Small intestine (tissue), 7 donors: ENCODE results near the gene ATP10A. TPM values are rescaled to one million over a fixed set of nuclear protein-coding genes. Genes with fewer than 3 reads are reported as not detected.

Experiments used
- DNase-seq, 2 donors: peaks; one replicate each; pipeline versions ENCODE4 v3.0.0 to v3.0.0-alpha.2; 2013
- FAIRE-seq: peaks from 2 replicates; lab custom pipeline; 2012; peaks lifted over from hg19 to GRCh38; lab: Jason Lieb, UNC
- H3K27ac ChIP-seq, 3 donors: one replicate each; pipeline ENCODE4 v1.5.1; 2013; ENCODE audit warnings: low read length in 2 of 3, mild to moderate bottlenecking in 2 of 3, control low read depth in 1 of 3, inconsistent platforms in 1 of 3, low read depth in 1 of 3, moderate library complexity in 1 of 3
- H3K27me3 ChIP-seq, 3 donors: one replicate each; pipeline ENCODE4 v1.6.1; 2013; ENCODE audit warnings: low read length in 3 of 3, inconsistent platforms in 1 of 3; ENCODE audit not compliant: control insufficient read depth in 3 of 3, insufficient read depth in 3 of 3
- H3K36me3 ChIP-seq, 3 donors: one replicate each; pipeline ENCODE4 v1.6.1; 2013; ENCODE audit warnings: low read length in 3 of 3, inconsistent platforms in 1 of 3, low read depth in 1 of 3, mild to moderate bottlenecking in 1 of 3, moderate library complexity in 1 of 3; ENCODE audit not compliant: control insufficient read depth in 3 of 3, insufficient read depth in 2 of 3
- H3K4me1 ChIP-seq, 3 donors: one replicate each; pipeline ENCODE4 v1.6.1; 2013; ENCODE audit warnings: low read length in 2 of 3, inconsistent platforms in 1 of 3, low read depth in 1 of 3, mild to moderate bottlenecking in 1 of 3, moderate library complexity in 1 of 3; ENCODE audit not compliant: control insufficient read depth in 3 of 3, insufficient read depth in 2 of 3
- H3K4me3 ChIP-seq, 3 donors: one replicate each; pipeline ENCODE4 v1.5.1; 2013; ENCODE audit warnings: low read length in 3 of 3, control low read depth in 1 of 3, inconsistent platforms in 1 of 3, low read depth in 1 of 3, mild to moderate bottlenecking in 1 of 3, moderate library complexity in 1 of 3
- H3K9me3 ChIP-seq, 2 donors: one replicate each; pipeline ENCODE4 v1.6.1; 2013; ENCODE audit warnings: low read depth in 1 of 2, low read length in 1 of 2; ENCODE audit not compliant: control insufficient read depth in 2 of 2, insufficient read depth in 1 of 2
- WGBS, 3 donors: extraction: QIAGEN DNeasy Blood & Tissue Kit; methylation state at CpG; one replicate each; pipeline ENCODE4 v1.1.7; 2013; 5-methylcytosine and 5-hydroxymethylcytosine counted together
- polyA plus RNA-seq, 4 donors: library from polyadenylated mRNA; stranded (reverse) in 3 of 4; unstranded in 1 of 4; fragments of 200-250 nt in 3 of 4; fragments of 120-200 nt in 1 of 4; gene quantifications; one replicate each; pipeline versions ENCODE4 v1.2.1 to v1.2.3, GENCODE V29; 2013
- donor health status: healthy with polysubstance abuse.
- donor health status: control.
- donor health status: control.
- donor health status: Bipolar disorder and iron deficiency.
- donor health status: healthy.

ATP10A gene
- polyA plus RNA-seq, 4 donors = 0.27 to 2.8 (median 1.3) TPM; not detected in 1

DNA sequence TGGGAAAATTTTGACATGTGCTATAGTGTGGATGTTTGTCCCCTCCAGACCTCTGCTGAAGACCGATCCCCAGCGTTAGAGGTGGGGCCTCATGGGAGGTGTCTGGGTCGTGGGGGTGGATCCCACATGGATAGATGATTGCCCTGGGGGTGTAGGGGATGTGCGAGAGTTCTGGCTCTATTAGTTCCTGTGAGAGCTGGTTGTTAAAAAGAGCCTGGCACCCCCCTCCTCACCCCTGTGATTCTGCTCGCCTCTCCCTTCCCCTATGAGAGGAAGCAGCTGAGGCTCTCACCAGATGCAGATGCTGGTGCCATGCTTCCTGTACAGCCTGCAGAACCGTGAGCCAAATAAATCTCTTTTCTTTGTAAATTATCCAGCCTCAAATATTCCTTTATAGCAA, 67.4 kb downstream of the ATP10A start:
- DNase-seq (no peak), FAIRE-seq (no peak)
- Histone ChIP-seq H3K36me3 (no peaks in the 10 kb centered on the region), H3K27ac (no peak overlapping the region), H3K4me1 (no peaks in the 10 kb centered on the region), H3K4me3 (no peak overlapping the region), H3K9me3 (peaks cover 0 to 1% of the 10 kb centered on the region in 2 donors), H3K27me3 (no peaks in the 10 kb centered on the region)
- WGBS, 3 donors = 48 to 62% (median 56%) methylated on average over 6 of the region's 6 CpGs

DNA sequence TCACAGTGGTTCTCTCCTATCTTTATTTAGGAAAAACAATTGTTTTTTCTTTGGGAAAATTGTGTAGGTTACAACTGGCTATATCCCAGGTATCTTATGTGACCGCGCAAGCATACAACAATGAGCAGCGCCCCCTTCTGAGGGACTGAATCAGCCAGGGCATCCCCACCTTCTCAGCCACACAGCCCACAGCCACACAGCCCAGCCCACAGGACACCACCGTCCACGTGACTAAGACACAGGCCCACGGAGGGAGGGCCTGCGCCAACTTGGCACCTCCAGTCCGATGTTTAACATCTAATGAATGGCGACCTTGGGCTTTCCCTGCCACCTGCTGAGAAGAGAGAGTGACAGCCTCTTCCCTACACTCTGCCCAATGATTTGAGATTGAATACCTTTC, 68.1 kb downstream of the ATP10A start:
- no peak for DNase-seq
- peaks cover 0 to 1% of the 10 kb centered on the region in 2 donors for H3K9me3 ChIP-seq
- FAIRE-seq = no peak
- H3K4me3 ChIP-seq = no peak overlapping the region
- H3K36me3 ChIP-seq = no peaks in the 10 kb centered on the region
- no peaks in the 10 kb centered on the region for H3K4me1 ChIP-seq
- no peak overlapping the region for H3K27ac ChIP-seq
- 84 to 87% (median 85%) methylated on average over 9 of the region's 9 CpGs for WGBS, 3 donors
- no peaks in the 10 kb centered on the region for H3K27me3 ChIP-seq

- Histone ChIP-seq H3K36me3 (no peaks in the 10 kb centered on the region), H3K27me3 (no peaks in the 10 kb centered on the region), H3K4me3 (no peak overlapping the region), H3K4me1 (no peaks in the 10 kb centered on the region), H3K27ac (no peak overlapping the region), H3K9me3 (peaks cover 0 to 1% of the 10 kb centered on the region in 2 donors)
- DNase-seq (no peak), FAIRE-seq (no peak)
- 76 to 87% (median 79%) methylated on average over 6 of the region's 6 CpGs for WGBS, 3 donors
These were observed 69.6 kb downstream of the ATP10A start for GRCh38 chr15:25793354-25794050.

- Histone ChIP-seq H3K36me3 (no peaks in the 10 kb centered on the region), H3K4me1 (peaks cover 0 to 3% (median 2%) of the 10 kb centered on the region in 3 donors), H3K27me3 (no peaks in the 10 kb centered on the region), H3K9me3 (no peaks in the 10 kb centered on the region), H3K27ac (no peak overlapping the region), H3K4me3 (no peak overlapping the region)
- no peak for DNase-seq
- no peak for FAIRE-seq
- WGBS, 3 donors = 35 to 68% (median 59%) methylated on average over 3 of the region's 3 CpGs
These were observed 71.0 kb downstream of the ATP10A start for GRCh38 chr15:25792128-25792527.

DNA sequence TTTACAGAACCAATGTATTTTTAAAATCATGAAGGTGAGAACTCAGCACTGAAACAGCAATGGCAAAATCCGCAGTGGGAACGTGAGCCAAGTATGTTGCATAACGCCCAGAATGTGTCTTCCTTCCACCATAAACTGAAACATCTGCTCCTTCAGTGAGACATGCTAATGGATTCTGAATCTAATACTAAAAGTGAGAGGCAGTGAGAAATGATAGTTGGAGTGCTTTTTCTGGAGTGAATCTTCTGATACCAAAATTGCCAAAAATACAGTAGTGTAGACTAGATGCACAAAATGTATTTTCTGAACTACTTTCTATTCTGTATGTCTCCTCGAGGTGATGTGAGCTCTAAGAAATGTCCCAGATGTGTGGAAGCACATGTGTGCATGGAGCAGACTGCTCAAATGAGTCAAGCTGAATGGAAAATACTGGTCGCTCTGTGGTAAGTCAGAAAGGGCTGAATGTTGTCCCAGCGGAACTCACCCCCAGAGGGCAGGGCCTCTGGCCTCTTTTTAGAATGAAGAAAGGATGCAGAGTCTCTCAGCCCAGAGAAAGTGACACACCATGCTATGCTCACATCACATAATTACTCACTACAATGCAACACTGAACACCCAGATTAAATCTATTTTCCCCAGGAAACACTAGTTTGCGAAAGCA, 73.0 kb downstream of the ATP10A start:
- Histone ChIP-seq H3K9me3 (peaks cover 0 to 2% of the 10 kb centered on the region in 2 donors), H3K27me3 (no peaks in the 10 kb centered on the region), H3K4me3 (no peak overlapping the region), H3K27ac (peak overlapping the region in 1 of 3 donors; percentile 64), H3K36me3 (no peaks in the 10 kb centered on the region), H3K4me1 (peaks cover 0 to 3% (median 2%) of the 10 kb centered on the region in 3 donors)
- DNase-seq (peak in 1 of 2 donors; percentile 14), FAIRE-seq (no peak)
- 50 to 72% (median 70%) methylated on average over 7 of the region's 7 CpGs for WGBS, 3 donors

DNA sequence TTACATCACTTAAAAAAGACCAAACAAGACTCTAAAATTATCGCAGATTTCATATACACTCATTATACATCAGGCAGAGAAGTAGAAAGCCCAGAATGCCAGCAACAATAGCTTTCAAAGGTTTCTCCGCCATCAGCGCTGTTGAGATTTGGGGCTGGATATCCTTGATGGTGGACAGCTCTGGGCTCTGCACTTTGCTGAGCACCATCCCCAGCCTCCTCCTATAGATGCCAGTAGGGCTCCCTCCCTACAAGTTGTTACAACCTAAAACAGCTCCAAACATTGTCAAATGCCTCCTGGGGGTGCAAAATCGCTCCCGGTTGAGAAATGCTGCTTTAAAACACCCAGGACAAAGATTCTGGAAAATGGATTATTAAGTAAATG, 73.5 kb downstream of the ATP10A start:
- H3K36me3 ChIP-seq = no peaks in the 10 kb centered on the region
- H3K9me3 ChIP-seq = peaks cover 0 to 2% of the 10 kb centered on the region in 2 donors
- H3K27ac ChIP-seq = peak overlapping the region in 1 of 3 donors; percentile 84
- H3K27me3 ChIP-seq = no peaks in the 10 kb centered on the region
- DNase-seq = no peak
- 71 to 92% (median 86%) methylated on average over 5 of the region's 5 CpGs for WGBS, 3 donors
- no peak for FAIRE-seq
- H3K4me1 ChIP-seq = peaks cover 0 to 3% (median 2%) of the 10 kb centered on the region in 3 donors
- H3K4me3 ChIP-seq = no peak overlapping the region

GRCh38 chr15:25789211-25789610, 73.9 kb downstream of the ATP10A start:
- H3K4me3 ChIP-seq = no peak overlapping the region
- H3K9me3 ChIP-seq = peaks cover 0 to 2% of the 10 kb centered on the region in 2 donors
- 54 to 62% (median 60%) methylated on average over 2 of the region's 2 CpGs for WGBS, 3 donors
- H3K36me3 ChIP-seq = no peaks in the 10 kb centered on the region
- H3K4me1 ChIP-seq = peaks cover 0 to 3% (median 2%) of the 10 kb centered on the region in 3 donors
- no peaks in the 10 kb centered on the region for H3K27me3 ChIP-seq
- DNase-seq = no peak
- H3K27ac ChIP-seq = peak overlapping the region in 1 of 3 donors; percentile 11
- no peak for FAIRE-seq

DNA sequence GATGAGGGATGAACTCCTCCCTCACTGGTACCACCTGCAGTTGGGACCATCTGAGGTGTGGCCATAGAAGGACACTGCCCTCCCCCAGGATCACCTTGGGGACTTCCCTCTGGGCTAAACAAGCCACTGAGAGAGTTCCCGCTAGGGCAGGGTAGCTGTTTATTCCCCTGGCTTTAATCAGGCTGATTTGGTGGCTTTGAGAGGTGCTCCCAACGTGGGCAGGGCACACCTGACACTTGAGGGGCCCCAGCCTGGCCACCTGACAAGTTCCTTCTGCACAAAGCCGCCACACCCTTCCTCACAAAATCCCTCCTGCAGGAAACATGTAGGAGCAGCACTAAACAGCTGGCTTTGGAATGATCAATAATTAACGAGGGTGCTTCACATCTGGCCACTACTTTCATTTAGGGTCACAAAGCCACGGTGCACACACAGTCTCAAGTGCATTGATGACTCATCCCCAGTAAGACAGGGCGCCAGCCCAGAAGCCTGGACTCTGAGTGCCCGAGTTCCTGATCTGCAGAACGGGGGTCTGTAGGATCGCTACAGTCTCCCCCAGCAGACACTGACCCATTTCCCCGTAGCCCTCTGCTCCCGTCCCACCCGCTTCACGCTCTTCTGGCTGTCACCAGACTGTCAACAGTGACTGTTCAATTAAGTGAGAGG, 75.1 kb downstream of the ATP10A start:
- WGBS, 3 donors = 14 to 32% (median 26%) methylated on average over 13 of the region's 13 CpGs
- Histone ChIP-seq H3K36me3 (no peaks in the 10 kb centered on the region), H3K4me3 (no peak overlapping the region), H3K27ac (peak overlapping the region in 1 of 3 donors; percentile 60), H3K4me1 (peaks cover 0 to 3% (median 2%) of the 10 kb centered on the region in 3 donors), H3K9me3 (peaks cover 0 to 2% of the 10 kb centered on the region in 2 donors), H3K27me3 (no peaks in the 10 kb centered on the region)
- peak in 1 of 2 donors; percentile 55 for DNase-seq
- FAIRE-seq = no peak
